OCI-LY7 (cell line): ENCODE results near the gene SLC45A3. TPM values are rescaled to one million over a fixed set of nuclear protein-coding genes. Genes with fewer than 3 reads are reported as not detected.

ENCODE experiments used
- BruUV-seq: library from RNA; stranded (reverse); fragments of 400-500 nt; replicated peaks from 2 replicates; lab custom pipeline; 2021; lab: Mats Ljungman, UMichigan
- CTCF ChIA-PET: fragments of 300-600 bp; sonication (Branson Sonifier 250); formaldehyde crosslinking; loops from one replicate; lab custom pipeline; 2022; ENCODE audit warnings: antibody characterized with exemption; ENCODE audit not compliant: unreplicated experiment; lab: Charles Lee
- POLR2A ChIA-PET: fragments of 300-600 bp; sonication (Branson Sonifier 250); formaldehyde crosslinking; loops from one replicate; lab custom pipeline; 2022; ENCODE audit warnings: antibody characterized with exemption; lab: Charles Lee
- DNase-seq: peaks from one replicate; pipeline ENCODE4 v3.0.0-alpha.2; 2015; ENCODE audit warnings: low spot score
- H2AFZ ChIP-seq: fragments of 200-600 bp; sonication (generic), shearing (Covaris generic); 2 replicates; pipeline ENCODE4 v1.6.1; 2014; ENCODE audit warnings: mild to moderate bottlenecking, antibody characterized with exemption, low read length, moderate library complexity
- H3K27ac ChIP-seq: fragments of 200-600 bp; sonication (generic); 2 replicates; pipeline ENCODE4 v1.5.1; 2014; ENCODE audit warnings: mixed run types, low read depth, mild to moderate bottlenecking, moderate library complexity, low read length, inconsistent platforms; ENCODE audit not compliant: poor library complexity, severe bottlenecking
- H3K36me3 ChIP-seq: fragments of 200-600 bp; sonication (generic); 2 replicates; pipeline ENCODE4 v1.6.1; 2014; ENCODE audit warnings: mild to moderate bottlenecking, antibody characterized with exemption, low read length, moderate library complexity, mixed read lengths; ENCODE audit not compliant: insufficient read depth
- H3K4me1 ChIP-seq: fragments of 200-600 bp; sonication (generic); 2 replicates; pipeline ENCODE4 v1.5.1; 2014; ENCODE audit warnings: mild to moderate bottlenecking, low read length; ENCODE audit not compliant: insufficient read depth, poor library complexity, severe bottlenecking
- H3K4me2 ChIP-seq: fragments of 200-600 bp; sonication (generic); 2 replicates; pipeline ENCODE4 v1.6.1; 2014; ENCODE audit warnings: mild to moderate bottlenecking, low read length
- H3K4me3 ChIP-seq: fragments of 200-600 bp; sonication (generic); 2 replicates; pipeline ENCODE4 v1.5.1; 2014; ENCODE audit warnings: mild to moderate bottlenecking, low read depth, low read length; ENCODE audit not compliant: poor library complexity, severe bottlenecking
- H3K79me2 ChIP-seq: fragments of 200-600 bp; sonication (generic); 2 replicates; pipeline ENCODE4 v1.6.1; 2016; ENCODE audit warnings: low read depth, mild to moderate bottlenecking, low read length, moderate library complexity, mixed read lengths; ENCODE audit not compliant: insufficient read depth
- H3K9me2 ChIP-seq: fragments of 200-600 bp; sonication (generic); 2 replicates; pipeline ENCODE4 v1.6.1; 2016; ENCODE audit warnings: mild to moderate bottlenecking, low read length, mixed read lengths; ENCODE audit not compliant: insufficient read depth
- H3K9me3 ChIP-seq: fragments of 200-600 bp; sonication (generic); 2 replicates; pipeline ENCODE4 v1.6.1; 2014; ENCODE audit warnings: mild to moderate bottlenecking, mixed run types, low read length, mixed read lengths
- H4K20me1 ChIP-seq: fragments of 200-600 bp; sonication (generic); 2 replicates; pipeline ENCODE4 v1.6.1; 2014; ENCODE audit warnings: mild to moderate bottlenecking, antibody characterized with exemption, low read length, moderate library complexity, mixed read lengths; ENCODE audit not compliant: insufficient read depth
- EZH2phosphoT487 ChIP-seq: fragments of 200-600 bp; sonication (generic); IDR thresholded peaks from 2 replicates; pipeline ENCODE4 v1.6.1; 2018; ENCODE audit warnings: low read depth, borderline replicate concordance, mild to moderate bottlenecking, mixed run types, antibody characterized with exemption, low read length, moderate library complexity, mixed read lengths
- intact Hi-C: fragments of 100-400 bp; cut with micrococcal nuclease; formaldehyde crosslinking; loops from one replicate; pipeline ENCODE4 v1.10.0; 2022; ENCODE audit not compliant: unreplicated experiment
- total RNA-seq, 2 experiments: library from RNA; depleted of rRNA in 1 of 2; stranded (reverse); fragments of >200 nt in 1 of 2; shearing (Covaris generic) in 1 of 2; gene quantifications; 2 replicates each; pipeline ENCODE4 v1.2.3, GENCODE V29; 2014 to 2022
- TF ChIP-seq, protein P1 (sequence below): fragments of 200-600 bp; sonication (generic); conservative IDR thresholded peaks from 2 replicates; pipeline ENCODE4 v1.5.1; 2014; ENCODE audit warnings: mild to moderate bottlenecking, antibody characterized with exemption, low read length, moderate library complexity, mixed read lengths

Gene SLC45A3
- total RNA-seq, 2 experiments from 2014 or later, result 2.4 to 5.3 TPM

DNA sequence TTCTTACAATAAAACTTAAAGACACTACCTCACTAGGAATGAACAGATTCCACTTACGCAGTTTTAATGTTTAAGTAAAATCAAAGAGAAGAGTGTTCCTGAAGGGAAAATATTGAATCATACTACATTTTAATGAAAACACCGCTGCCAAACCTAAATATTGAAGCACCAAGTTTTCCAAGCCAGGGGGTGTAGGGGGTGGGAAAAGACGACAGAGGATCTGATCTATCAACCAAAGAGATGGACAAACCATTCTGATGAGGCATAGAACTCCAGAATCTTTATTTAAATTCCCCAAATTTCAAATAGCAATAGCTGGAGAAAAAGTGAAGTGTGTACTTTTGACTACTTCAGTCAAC, 49.7 kb downstream of the SLC45A3 start:
- Histone ChIP-seq H3K79me2 (peaks cover 59% of the 10 kb centered on the region), H3K4me1 (peaks cover 46% of the 10 kb centered on the region), H3K4me3 (peak overlapping the region; percentile 92), H2AFZ (no peak overlapping the region), H4K20me1 (peaks cover 17% of the 10 kb centered on the region; the same call in 1 of the 2 replicates), H3K4me2 (peak overlapping the region; percentile 94), H3K36me3 (peaks cover 33% of the 10 kb centered on the region), H3K9me2 (no peaks in the 10 kb centered on the region), H3K27ac (peak overlapping the region; percentile 93), H3K9me3 (no peaks in the 10 kb centered on the region)
- intact Hi-C loops, result no loop called here
- TSS peak; percentile 55 for BruUV-seq
- no peak for TF ChIP-seq EZH2phosphoT487
- TF ChIP-seq, protein P1, sequence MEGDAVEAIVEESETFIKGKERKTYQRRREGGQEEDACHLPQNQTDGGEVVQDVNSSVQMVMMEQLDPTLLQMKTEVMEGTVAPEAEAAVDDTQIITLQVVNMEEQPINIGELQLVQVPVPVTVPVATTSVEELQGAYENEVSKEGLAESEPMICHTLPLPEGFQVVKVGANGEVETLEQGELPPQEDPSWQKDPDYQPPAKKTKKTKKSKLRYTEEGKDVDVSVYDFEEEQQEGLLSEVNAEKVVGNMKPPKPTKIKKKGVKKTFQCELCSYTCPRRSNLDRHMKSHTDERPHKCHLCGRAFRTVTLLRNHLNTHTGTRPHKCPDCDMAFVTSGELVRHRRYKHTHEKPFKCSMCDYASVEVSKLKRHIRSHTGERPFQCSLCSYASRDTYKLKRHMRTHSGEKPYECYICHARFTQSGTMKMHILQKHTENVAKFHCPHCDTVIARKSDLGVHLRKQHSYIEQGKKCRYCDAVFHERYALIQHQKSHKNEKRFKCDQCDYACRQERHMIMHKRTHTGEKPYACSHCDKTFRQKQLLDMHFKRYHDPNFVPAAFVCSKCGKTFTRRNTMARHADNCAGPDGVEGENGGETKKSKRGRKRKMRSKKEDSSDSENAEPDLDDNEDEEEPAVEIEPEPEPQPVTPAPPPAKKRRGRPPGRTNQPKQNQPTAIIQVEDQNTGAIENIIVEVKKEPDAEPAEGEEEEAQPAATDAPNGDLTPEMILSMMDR, result no peak
- DNase-seq, result no peak
- POLR2A ChIA-PET, result interaction anchor here (1.3 to 6.4 kb wide), 3 partner anchors 18 to 38 kb away, joined by 3 to 183 read pairs (median 15); no protein-coding TSS in a partner anchor
- CTCF ChIA-PET, result interaction anchor here (1.2 to 3.1 kb wide), 2 partner anchors 37 to 39 kb away, joined by 4 to 41 read pairs; no protein-coding TSS in a partner anchor

DNA sequence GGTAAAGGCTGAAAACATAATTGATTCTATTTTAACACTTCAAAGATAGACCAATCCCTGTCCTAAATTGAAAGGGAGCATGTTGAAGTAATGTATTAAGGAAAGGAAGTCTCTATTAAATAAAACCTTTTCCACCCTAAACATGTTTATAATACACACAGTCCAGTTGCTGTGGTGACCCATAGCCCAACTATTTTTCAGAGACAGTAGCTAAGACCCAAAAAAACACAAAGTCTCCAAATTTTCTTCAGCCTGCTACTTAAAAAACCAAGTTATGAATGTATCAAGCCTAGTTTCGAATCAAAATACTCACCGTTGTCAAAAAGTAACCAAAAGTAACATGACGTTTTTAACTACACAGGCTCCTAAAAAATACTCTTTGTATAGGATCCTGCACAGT, 50.1 kb downstream of the SLC45A3 start:
- POLR2A ChIA-PET, result interaction anchor here (1.6 to 6.4 kb wide), 3 partner anchors 15 to 38 kb away, joined by 4 to 183 read pairs (median 15); no protein-coding TSS in a partner anchor
- H3K4me1 ChIP-seq, result peaks cover 47% of the 10 kb centered on the region
- TF ChIP-seq, protein P1, result no peak
- no peak for TF ChIP-seq EZH2phosphoT487
- no peaks in the 10 kb centered on the region for H3K9me2 ChIP-seq
- H3K27ac ChIP-seq, result peak overlapping the region; percentile 93
- no peaks in the 10 kb centered on the region for H3K9me3 ChIP-seq
- no TSS peak for BruUV-seq
- H3K4me3 ChIP-seq, result peak overlapping the region; percentile 92
- intact Hi-C loops, result no loop called here
- H3K4me2 ChIP-seq, result peak overlapping the region; percentile 94
- peaks cover 17% of the 10 kb centered on the region; the same call in 1 of the 2 replicates for H4K20me1 ChIP-seq
- H3K79me2 ChIP-seq, result peaks cover 63% of the 10 kb centered on the region
- DNase-seq, result peak; percentile 15
- peaks cover 36% of the 10 kb centered on the region for H3K36me3 ChIP-seq
- no peak overlapping the region for H2AFZ ChIP-seq
- CTCF ChIA-PET, result interaction anchor here (1.3 kb wide), 1 partner anchor 39 kb away, joined by 10 read pairs; no protein-coding TSS in a partner anchor

DNA sequence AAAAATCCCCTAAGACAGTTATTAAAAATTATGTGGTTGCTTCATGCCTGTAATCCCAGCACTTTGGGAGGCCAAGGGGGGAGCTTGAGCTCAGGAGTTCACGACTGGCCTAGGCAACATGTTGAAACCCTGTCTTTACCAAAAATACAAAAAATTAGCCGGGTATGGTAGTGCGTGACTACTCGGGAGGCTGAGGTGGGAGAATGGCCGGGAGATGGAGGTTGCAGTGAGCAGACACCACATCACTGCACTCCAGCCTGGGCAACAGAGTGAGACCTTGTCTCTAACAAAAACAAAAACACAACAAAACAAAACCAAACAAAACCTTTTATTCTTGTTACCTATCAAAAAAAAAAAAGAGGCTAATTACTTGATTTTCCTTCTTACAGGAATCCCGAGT, 50.6 kb downstream of the SLC45A3 start:
- BruUV-seq, result no TSS peak
- Histone ChIP-seq H4K20me1 (peaks cover 18% of the 10 kb centered on the region; the same call in 1 of the 2 replicates), H2AFZ (no peak overlapping the region), H3K4me2 (peak overlapping the region; percentile 94), H3K4me1 (peaks cover 52% of the 10 kb centered on the region), H3K9me3 (no peaks in the 10 kb centered on the region), H3K79me2 (peaks cover 68% of the 10 kb centered on the region), H3K4me3 (peak overlapping the region; percentile 92), H3K36me3 (peaks cover 41% of the 10 kb centered on the region), H3K9me2 (no peaks in the 10 kb centered on the region), H3K27ac (peak overlapping the region; percentile 93)
- TF ChIP-seq, protein P1, result no peak
- TF ChIP-seq EZH2phosphoT487, result no peak
- peak; percentile 19 for DNase-seq
- POLR2A ChIA-PET, result interaction anchor here (0.5 to 6.4 kb wide), 5 partner anchors 14 to 419 kb away, joined by 3 to 183 read pairs (median 4); no protein-coding TSS in a partner anchor
- CTCF ChIA-PET, result interaction anchor here (1.3 kb wide), 1 partner anchor 38 kb away, joined by 10 read pairs; no protein-coding TSS in a partner anchor
- intact Hi-C loops, result no loop called here
